A549 (cell line): ENCODE data around the gene TCERG1L.

ENCODE experiments used
- CBX2 ChIP-seq: fragments of 200-600 bp; sonication (generic); IDR thresholded peaks from 2 replicates; pipeline ENCODE4 v1.6.1; 2016; ENCODE audit warnings: low read depth, mild to moderate bottlenecking, borderline replicate concordance
- CTCF ChIP-seq: fragments of >200 bp; sonication (Bioruptor Twin); formaldehyde crosslinking; IDR thresholded peaks from 3 replicates; pipeline ENCODE4 v1.5.1; 2016
- HOXB13 ChIP-seq: fragments of 250-450 bp; sonication (Bioruptor Pico); IDR thresholded peaks from 2 replicates; pipeline ENCODE4 v1.5.0; 2020; ENCODE audit warnings: low read depth, mild to moderate bottlenecking, moderate library complexity
- KDM1A ChIP-seq: fragments of 200-600 bp; sonication (generic); IDR thresholded peaks from 2 replicates; pipeline ENCODE4 v1.6.1; 2016; ENCODE audit warnings: low read depth, mild to moderate bottlenecking
- KDM5A ChIP-seq: fragments of 200-600 bp; sonication (generic); IDR thresholded peaks from 2 replicates; pipeline ENCODE4 v1.6.1; 2016; ENCODE audit warnings: antibody characterized with exemption, mild to moderate bottlenecking

GRCh38 chr10:131081376-131081775 is 230.1 kb downstream of the TCERG1L start:
- no peak for TF ChIP-seq KDM1A
- TF ChIP-seq HOXB13 (CRISPR knock-in tag) = no peak
- TF ChIP-seq KDM5A = no peak
- TF ChIP-seq CTCF = no peak
- TF ChIP-seq CBX2 = no peak
